G401 (cell line): ENCODE measurements around the gene YBX2. TPM values are rescaled to one million over a fixed set of nuclear protein-coding genes. Genes with fewer than 3 reads are reported as not detected.

ENCODE experiments used
- total RNA-seq: library from RNA; depleted of rRNA; stranded (reverse); fragments of >200 nt; shearing (Covaris generic); gene quantifications from 2 replicates; pipeline ENCODE4 v1.2.3, GENCODE V29; 2014; rRNA removed

Gene YBX2
- total RNA-seq, 1 experiment from 2014 or later = 20.5 TPM

Other genes starting within 250 kb of the YBX2 start
- not detected in 2 replicates for gene CLEC10A, start 214.4 kb downstream of the YBX2 start, total RNA-seq
- gene ASGR2, start 179.8 kb downstream of the YBX2 start, total RNA-seq = not detected in 2 replicates
- 3.3 and 7.1 TPM in 2 replicates for gene ASGR1, start 115.3 kb downstream of the YBX2 start, total RNA-seq
- 15.5 and 18.8 TPM in 2 replicates for gene DLG4, start 74.8 kb downstream of the YBX2 start, total RNA-seq
- gene ACADVL, start 74.7 kb downstream of the YBX2 start, total RNA-seq = 399 and 405 TPM in 2 replicates
- gene DVL2, start 60.1 kb downstream of the YBX2 start, total RNA-seq = 89.9 and 99.0 TPM in 2 replicates
- gene PHF23, start 55.2 kb downstream of the YBX2 start, total RNA-seq = 113 and 121 TPM in 2 replicates
- gene GABARAP, start 52.2 kb downstream of the YBX2 start, total RNA-seq = 227 and 249 TPM in 2 replicates
- 18.3 and 26.8 TPM in 2 replicates for gene CTDNEP1, start 42.9 kb downstream of the YBX2 start, total RNA-seq
- gene ELP5, start 42.4 kb downstream of the YBX2 start, total RNA-seq = 74.1 and 95.6 TPM in 2 replicates
- gene CLDN7, start 32.2 kb downstream of the YBX2 start, total RNA-seq = 0.17 and 3.5 TPM in 2 replicates
- gene SLC2A4, start 12.9 kb downstream of the YBX2 start, total RNA-seq = 2.3 and 2.7 TPM in 2 replicates
- 1,140 and 1,147 TPM in 2 replicates for gene EIF5A, start 13.0 kb upstream of the YBX2 start, total RNA-seq
- gene GPS2, start 20.7 kb upstream of the YBX2 start, total RNA-seq = 109 and 113 TPM in 2 replicates
- 21.4 and 50.0 TPM in 2 replicates for gene NEURL4, start 34.7 kb upstream of the YBX2 start, total RNA-seq
- 0.61 TPM in 1 of 2 replicates, not detected in the other for gene ACAP1, start 41.9 kb upstream of the YBX2 start, total RNA-seq
- 12.0 and 14.3 TPM in 2 replicates for gene KCTD11, start 57.5 kb upstream of the YBX2 start, total RNA-seq
- not detected in 2 replicates for gene TMEM95, start 60.5 kb upstream of the YBX2 start, total RNA-seq
- gene TNK1, start 86.5 kb upstream of the YBX2 start, total RNA-seq = not detected in 2 replicates
- gene PLSCR3, start 99.9 kb upstream of the YBX2 start, total RNA-seq = 7.9 and 8.3 TPM in 2 replicates
- gene TMEM256, start 109.5 kb upstream of the YBX2 start, total RNA-seq = 200 and 369 TPM in 2 replicates
- gene NLGN2, start 113.2 kb upstream of the YBX2 start, total RNA-seq = 5.5 and 6.8 TPM in 2 replicates
- gene SPEM1, start 125.7 kb upstream of the YBX2 start, total RNA-seq = not detected in 2 replicates
- gene SPEM2, start 131.0 kb upstream of the YBX2 start, total RNA-seq = not detected in 2 replicates
- gene SPEM3, start 134.2 kb upstream of the YBX2 start, total RNA-seq = not detected in 2 replicates
- 4.6 and 4.9 TPM in 2 replicates for gene TMEM102, start 140.8 kb upstream of the YBX2 start, total RNA-seq
- 20.4 and 24.2 TPM in 2 replicates for gene FGF11, start 144.9 kb upstream of the YBX2 start, total RNA-seq
- gene CHRNB1, start 150.4 kb upstream of the YBX2 start, total RNA-seq = 7.6 and 24.0 TPM in 2 replicates
- 4.1 and 4.4 TPM in 2 replicates for gene ZBTB4, start 185.0 kb upstream of the YBX2 start, total RNA-seq
- not detected in 2 replicates for gene SLC35G6, start 186.8 kb upstream of the YBX2 start, total RNA-seq
- gene POLR2A, start 189.7 kb upstream of the YBX2 start, total RNA-seq = 52.7 and 52.8 TPM in 2 replicates